Neural cell (in vitro differentiated cells): ENCODE data around the gene ATF6.

ENCODE experiments used
- CTCF ChIP-seq: fragments of 450-650 bp; IDR thresholded peaks from 2 replicates; pipeline ENCODE4 v1.5.1; 2014; ENCODE audit warnings: antibody characterized with exemption, mild to moderate bottlenecking, moderate library complexity; ENCODE audit not compliant: poor library complexity, severe bottlenecking
- EZH2 ChIP-seq: fragments of 200-600, 300-800 bp; shearing (Covaris generic), sonication (generic); IDR thresholded peaks from 2 replicates; pipeline ENCODE4 v1.6.1; 2014; ENCODE audit warnings: antibody characterized with exemption, low read length, borderline replicate concordance, mild to moderate bottlenecking; ENCODE audit not compliant: insufficient read depth, poor library complexity, severe bottlenecking
- MXI1 ChIP-seq: fragments of 450-650 bp; conservative IDR thresholded peaks from 2 replicates; pipeline ENCODE4 v1.6.1; 2014; ENCODE audit warnings: antibody characterized with exemption, mild to moderate bottlenecking; ENCODE audit not compliant: poor library complexity, severe bottlenecking
- POLR2AphosphoS5 ChIP-seq: IDR thresholded peaks from 2 replicates; pipeline ENCODE4 v1.6.1; 2012
- RAD21 ChIP-seq: fragments of 450-650 bp; conservative IDR thresholded peaks from 2 replicates; pipeline ENCODE4 v1.6.1; 2014; ENCODE audit warnings: antibody characterized with exemption, mild to moderate bottlenecking, moderate library complexity
- REST ChIP-seq: IDR thresholded peaks from 2 replicates; pipeline ENCODE4 v1.6.1; 2012; ENCODE audit warnings: borderline replicate concordance
- SMC3 ChIP-seq: fragments of 450-650 bp; conservative IDR thresholded peaks from 2 replicates; pipeline ENCODE4 v1.6.1; 2014; ENCODE audit warnings: antibody characterized with exemption, mild to moderate bottlenecking, moderate library complexity; ENCODE audit not compliant: poor library complexity

- no peak for TF ChIP-seq REST
- TF ChIP-seq CTCF, result no peak
- no peak for TF ChIP-seq POLR2AphosphoS5
- no peak for TF ChIP-seq MXI1
- no peak for TF ChIP-seq SMC3
- TF ChIP-seq RAD21, result no peak
- no peak for TF ChIP-seq EZH2
Measured at GRCh38 chr1:161740921-161741320, 25.2 kb upstream of the ATF6 start.
